C4-2B (cell line): ENCODE data around the gene SMARCE1.

Source experiments
- ZFX ChIP-seq: fragments of 450-650 bp; IDR thresholded peaks from 2 replicates; pipeline ENCODE4 v1.6.1; 2017
- TF ChIP-seq, protein P1 (sequence below): fragments of 450-650 bp; conservative IDR thresholded peaks from 2 replicates; pipeline ENCODE4 v1.5.1; 2017; ENCODE audit warnings: mild to moderate bottlenecking

DNA sequence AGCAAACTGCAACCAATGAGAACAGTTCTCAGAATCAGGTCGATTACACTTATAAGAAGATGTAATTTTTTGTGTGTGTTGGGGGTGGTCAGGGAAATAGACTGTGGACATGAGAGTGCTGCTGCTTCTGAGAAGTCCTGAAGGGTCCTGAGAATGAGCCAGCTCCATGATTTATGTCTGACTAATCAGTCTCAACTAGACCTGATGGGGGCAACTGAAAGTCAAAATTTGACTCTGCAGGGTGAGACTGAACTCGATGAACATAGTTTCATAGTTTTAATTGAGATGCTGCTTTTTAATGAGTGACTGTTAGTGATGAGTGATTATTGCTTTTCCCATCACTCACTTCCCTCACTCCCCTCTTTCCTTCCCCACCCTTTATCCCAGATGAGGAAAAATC, 37.3 kb downstream of the SMARCE1 start:
- TF ChIP-seq, protein P1, sequence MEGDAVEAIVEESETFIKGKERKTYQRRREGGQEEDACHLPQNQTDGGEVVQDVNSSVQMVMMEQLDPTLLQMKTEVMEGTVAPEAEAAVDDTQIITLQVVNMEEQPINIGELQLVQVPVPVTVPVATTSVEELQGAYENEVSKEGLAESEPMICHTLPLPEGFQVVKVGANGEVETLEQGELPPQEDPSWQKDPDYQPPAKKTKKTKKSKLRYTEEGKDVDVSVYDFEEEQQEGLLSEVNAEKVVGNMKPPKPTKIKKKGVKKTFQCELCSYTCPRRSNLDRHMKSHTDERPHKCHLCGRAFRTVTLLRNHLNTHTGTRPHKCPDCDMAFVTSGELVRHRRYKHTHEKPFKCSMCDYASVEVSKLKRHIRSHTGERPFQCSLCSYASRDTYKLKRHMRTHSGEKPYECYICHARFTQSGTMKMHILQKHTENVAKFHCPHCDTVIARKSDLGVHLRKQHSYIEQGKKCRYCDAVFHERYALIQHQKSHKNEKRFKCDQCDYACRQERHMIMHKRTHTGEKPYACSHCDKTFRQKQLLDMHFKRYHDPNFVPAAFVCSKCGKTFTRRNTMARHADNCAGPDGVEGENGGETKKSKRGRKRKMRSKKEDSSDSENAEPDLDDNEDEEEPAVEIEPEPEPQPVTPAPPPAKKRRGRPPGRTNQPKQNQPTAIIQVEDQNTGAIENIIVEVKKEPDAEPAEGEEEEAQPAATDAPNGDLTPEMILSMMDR = no peak
- no peak for TF ChIP-seq ZFX
